OCI-LY1 (cell line): ENCODE data around the gene ESM1.

Source experiments
- H2AFZ ChIP-seq: fragments of 200-600 bp; sonication (generic), shearing (Covaris generic); 2 replicates; pipeline ENCODE4 v1.6.0; 2014; ENCODE audit warnings: antibody characterized with exemption, mild to moderate bottlenecking, low read length
- H3F3A ChIP-seq: fragments of 200-600 bp; sonication (generic), shearing (Covaris generic); 2 replicates; pipeline ENCODE4 v1.6.0; 2014; ENCODE audit warnings: mild to moderate bottlenecking, antibody characterized with exemption, low read length, moderate library complexity; ENCODE audit not compliant: insufficient read depth
- H3K27ac ChIP-seq: fragments of 200-600 bp; sonication (generic); 2 replicates; pipeline ENCODE4 v1.5.1; 2014; ENCODE audit warnings: low read length, mixed run types, mild to moderate bottlenecking, low read depth; ENCODE audit not compliant: poor library complexity, severe bottlenecking
- H3K27me3 ChIP-seq: fragments of 200-600 bp; sonication (generic); 2 replicates; pipeline ENCODE4 v1.6.0; 2014; ENCODE audit warnings: antibody characterized with exemption, mild to moderate bottlenecking, low read length, moderate library complexity; ENCODE audit not compliant: insufficient read depth
- H3K36me3 ChIP-seq: fragments of 200-600 bp; sonication (generic); 2 replicates; pipeline ENCODE4 v1.6.1; 2014; ENCODE audit warnings: mild to moderate bottlenecking, antibody characterized with exemption, low read length, moderate library complexity, mixed read lengths; ENCODE audit not compliant: insufficient read depth
- H3K4me1 ChIP-seq: fragments of 200-600 bp; sonication (generic); 2 replicates; pipeline ENCODE4 v1.5.1; 2014; ENCODE audit warnings: mild to moderate bottlenecking, low read length, moderate library complexity; ENCODE audit not compliant: insufficient read depth, severe bottlenecking
- H3K4me2 ChIP-seq: fragments of 200-600 bp; sonication (generic), shearing (Covaris generic); 2 replicates; pipeline ENCODE4 v1.6.1; 2014; ENCODE audit warnings: low read length
- H3K4me3 ChIP-seq: fragments of 200-600 bp; sonication (generic); 2 replicates; pipeline ENCODE4 v1.5.1; 2014; ENCODE audit warnings: low read length, low read depth, mild to moderate bottlenecking, mixed read lengths; ENCODE audit not compliant: poor library complexity, severe bottlenecking
- H3K79me2 ChIP-seq: fragments of 200-600 bp; shearing (Covaris generic); 2 replicates; pipeline ENCODE4 v1.6.1; 2016; ENCODE audit warnings: mixed run types, low read length, mixed read lengths; ENCODE audit not compliant: insufficient read depth
- H3K9ac ChIP-seq: fragments of 200-600 bp; sonication (generic), shearing (Covaris generic); 2 replicates; pipeline ENCODE4 v1.6.1; 2014; ENCODE audit warnings: mild to moderate bottlenecking, low read length, mixed read lengths
- H3K9me2 ChIP-seq: fragments of 200-600 bp; sonication (generic), shearing (Covaris generic); 2 replicates; pipeline ENCODE4 v1.6.1; 2014; ENCODE audit warnings: low read depth, mild to moderate bottlenecking, low read length, mixed read lengths
- H3K9me3 ChIP-seq: fragments of 200-600 bp; shearing (Covaris generic); 2 replicates; pipeline ENCODE4 v1.6.1; 2014; ENCODE audit warnings: low read length, mixed read lengths
- H4K20me1 ChIP-seq: fragments of 200-600 bp; sonication (generic), shearing (Covaris generic); 2 replicates; pipeline ENCODE4 v1.6.0; 2016; ENCODE audit warnings: mild to moderate bottlenecking, low read length; ENCODE audit not compliant: insufficient read depth
- EZH2 ChIP-seq: fragments of 200-600 bp; sonication (generic), shearing (Covaris generic); IDR thresholded peaks from 2 replicates; pipeline ENCODE4 v1.8.0; 2017; ENCODE audit warnings: borderline replicate concordance, mixed run types, mild to moderate bottlenecking, antibody characterized with exemption, low read length, moderate library complexity, mixed read lengths
- TF ChIP-seq, protein P1 (sequence below): fragments of 200-600 bp; sonication (generic), shearing (Covaris generic); IDR thresholded peaks from 2 replicates; pipeline ENCODE4 v1.5.1; 2017; ENCODE audit warnings: mild to moderate bottlenecking, antibody characterized with exemption, low read length, moderate library complexity, mixed read lengths

Gene ESM1

DNA sequence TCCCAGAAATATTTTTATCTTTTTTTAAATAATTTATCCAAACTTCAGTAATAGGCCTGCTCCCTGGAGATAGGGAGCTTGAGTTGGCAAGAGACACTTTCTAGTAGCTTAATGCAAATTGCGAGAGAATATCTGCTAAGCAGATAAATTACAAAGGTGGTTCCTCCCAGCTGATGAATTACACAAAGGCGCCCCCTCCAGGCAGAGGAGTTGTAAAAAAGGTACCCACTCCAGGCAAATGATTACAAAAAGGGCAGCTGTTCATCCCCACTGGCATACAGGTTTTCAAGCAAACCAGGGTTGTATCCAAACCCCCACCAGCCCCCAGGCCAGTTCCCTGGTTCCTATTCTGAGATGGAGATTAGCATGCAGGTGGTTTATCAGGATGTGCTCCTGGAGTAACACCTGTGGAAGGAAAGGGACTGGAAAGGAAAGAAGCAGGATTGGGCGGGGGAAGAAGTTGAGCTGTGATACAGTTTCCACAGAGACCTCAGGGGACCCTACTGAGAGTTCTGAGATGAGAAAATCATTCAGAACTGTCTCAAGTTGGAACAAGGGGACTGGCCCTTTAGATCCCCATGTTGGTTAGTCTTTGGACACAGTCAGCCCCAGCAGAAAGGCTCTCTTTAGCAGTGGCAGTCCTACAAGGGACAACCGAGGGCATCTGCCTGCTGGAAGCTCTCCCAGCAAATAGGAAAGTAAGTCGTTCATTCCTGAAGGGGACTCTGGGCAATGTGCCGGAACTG, 25.5 kb downstream of the ESM1 start:
- Histone ChIP-seq H3F3A (no peaks in the 10 kb centered on the region), H2AFZ (no peak overlapping the region), H3K9ac (no peak overlapping the region), H3K9me2 (no peaks in the 10 kb centered on the region), H4K20me1 (no peaks in the 10 kb centered on the region), H3K9me3 (no peaks in the 10 kb centered on the region), H3K4me3 (no peak overlapping the region), H3K4me2 (no peak overlapping the region), H3K4me1 (no peaks in the 10 kb centered on the region), H3K27me3 (no peaks in the 10 kb centered on the region), H3K79me2 (no peaks in the 10 kb centered on the region), H3K36me3 (no peaks in the 10 kb centered on the region), H3K27ac (no peak overlapping the region)
- TF ChIP-seq, protein P1, sequence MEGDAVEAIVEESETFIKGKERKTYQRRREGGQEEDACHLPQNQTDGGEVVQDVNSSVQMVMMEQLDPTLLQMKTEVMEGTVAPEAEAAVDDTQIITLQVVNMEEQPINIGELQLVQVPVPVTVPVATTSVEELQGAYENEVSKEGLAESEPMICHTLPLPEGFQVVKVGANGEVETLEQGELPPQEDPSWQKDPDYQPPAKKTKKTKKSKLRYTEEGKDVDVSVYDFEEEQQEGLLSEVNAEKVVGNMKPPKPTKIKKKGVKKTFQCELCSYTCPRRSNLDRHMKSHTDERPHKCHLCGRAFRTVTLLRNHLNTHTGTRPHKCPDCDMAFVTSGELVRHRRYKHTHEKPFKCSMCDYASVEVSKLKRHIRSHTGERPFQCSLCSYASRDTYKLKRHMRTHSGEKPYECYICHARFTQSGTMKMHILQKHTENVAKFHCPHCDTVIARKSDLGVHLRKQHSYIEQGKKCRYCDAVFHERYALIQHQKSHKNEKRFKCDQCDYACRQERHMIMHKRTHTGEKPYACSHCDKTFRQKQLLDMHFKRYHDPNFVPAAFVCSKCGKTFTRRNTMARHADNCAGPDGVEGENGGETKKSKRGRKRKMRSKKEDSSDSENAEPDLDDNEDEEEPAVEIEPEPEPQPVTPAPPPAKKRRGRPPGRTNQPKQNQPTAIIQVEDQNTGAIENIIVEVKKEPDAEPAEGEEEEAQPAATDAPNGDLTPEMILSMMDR = peak; percentile 64
- no peak for TF ChIP-seq EZH2

DNA sequence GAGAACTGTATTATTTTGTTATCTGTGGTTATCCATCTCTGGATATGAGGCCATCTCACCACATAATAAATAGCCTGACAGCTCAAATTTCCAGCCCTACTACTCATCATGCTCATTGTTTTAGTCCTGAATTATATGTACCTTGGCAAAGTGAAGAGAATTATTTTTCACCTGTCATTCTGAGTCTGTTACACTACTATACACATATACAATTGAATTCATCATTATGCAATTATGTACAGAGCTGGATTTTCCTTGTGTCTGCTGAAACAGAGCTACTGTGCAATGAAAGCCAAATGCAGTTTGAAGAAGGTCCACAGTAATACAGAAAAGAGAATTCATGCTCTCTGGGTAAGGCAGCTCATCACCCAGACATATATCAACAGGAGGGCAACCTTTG, 28.5 kb downstream of the ESM1 start:
- Histone ChIP-seq H3K4me1 (no peaks in the 10 kb centered on the region), H3K9me3 (peaks cover 5% of the 10 kb centered on the region), H3K4me2 (no peak overlapping the region), H3K27ac (no peak overlapping the region), H3K36me3 (no peaks in the 10 kb centered on the region), H4K20me1 (no peaks in the 10 kb centered on the region), H3K79me2 (no peaks in the 10 kb centered on the region), H2AFZ (no peak overlapping the region), H3K9me2 (no peaks in the 10 kb centered on the region), H3K4me3 (no peak overlapping the region), H3F3A (0 out of 2 replicates have a peak, but pooled peaks cover 2% of the 10 kb centered on the region), H3K27me3 (no peaks in the 10 kb centered on the region), H3K9ac (no peak overlapping the region)
- TF ChIP-seq, protein P1 = no peak
- TF ChIP-seq EZH2 = no peak

- Histone ChIP-seq H3K9me2 (no peaks in the 10 kb centered on the region), H3F3A (no peaks in the 10 kb centered on the region), H3K4me1 (no peaks in the 10 kb centered on the region)
Observed at GRCh38 chr5:54947187-54947586, 38.2 kb downstream of the ESM1 start.

More at GRCh38 chr5:54947187-54947586, 38.2 kb downstream of the ESM1 start:
- no peaks in the 10 kb centered on the region for H3K9me3 ChIP-seq
- H3K4me2 ChIP-seq = no peak overlapping the region
- TF ChIP-seq, protein P1 = no peak
- TF ChIP-seq EZH2 = no peak
- H3K79me2 ChIP-seq = no peaks in the 10 kb centered on the region
- H4K20me1 ChIP-seq = no peaks in the 10 kb centered on the region
- H2AFZ ChIP-seq = no peak overlapping the region
- no peaks in the 10 kb centered on the region for H3K27me3 ChIP-seq
- no peak overlapping the region for H3K4me3 ChIP-seq
- no peaks in the 10 kb centered on the region for H3K36me3 ChIP-seq
- no peak overlapping the region for H3K27ac ChIP-seq
- no peak overlapping the region for H3K9ac ChIP-seq
